GM23338 (cell line): Measurements from ENCODE around the gene IFNG-AS1. TPM values are rescaled to one million over a fixed set of nuclear protein-coding genes. Genes with fewer than 3 reads are reported as not detected.
A peak's percentile ranks its signal among the peaks of the same experiment; 100 is the strongest.

ENCODE experiments used
- ATAC-seq: fragments of 200-7000 bp; cut with Tn5 transposase; 3 replicates; pipeline ENCODE4 v1.9.1; 2020
- DNase-seq: peaks from one replicate; pipeline ENCODE4 v3.0.0-alpha.2; 2015; ENCODE audit warnings: low spot score
- H2AFZ ChIP-seq: fragments of 200-600 bp; sonication (generic); 2 replicates; pipeline ENCODE4 v1.8.0; 2016; ENCODE audit warnings: antibody characterized with exemption, mild to moderate bottlenecking, moderate library complexity
- H3F3A ChIP-seq: fragments of 200-600 bp; sonication (generic); replicated peaks from 2 replicates; pipeline ENCODE4 v1.8.0; 2017; ENCODE audit warnings: antibody characterized with exemption, mixed run types, low read depth
- H3K27ac ChIP-seq: fragments of 200-600 bp; sonication (generic); 2 replicates; pipeline ENCODE4 v1.6.1; 2016; ENCODE audit warnings: low read depth
- H3K27me3 ChIP-seq: fragments of 200-600 bp; sonication (generic); 2 replicates; pipeline ENCODE4 v1.8.0; 2016; ENCODE audit warnings: mild to moderate bottlenecking, mixed run types, moderate library complexity; ENCODE audit not compliant: insufficient read depth
- H3K36me3 ChIP-seq: fragments of 200-600 bp; sonication (generic); 2 replicates; pipeline ENCODE4 v1.8.0; 2016; ENCODE audit warnings: mild to moderate bottlenecking; ENCODE audit not compliant: insufficient read depth
- H3K4me1 ChIP-seq: fragments of 200-600 bp; sonication (generic); 2 replicates; pipeline ENCODE4 v1.8.0; 2016; ENCODE audit warnings: mild to moderate bottlenecking, moderate library complexity; ENCODE audit not compliant: insufficient read depth
- H3K4me2 ChIP-seq: fragments of 200-600 bp; sonication (generic); 2 replicates; pipeline ENCODE4 v1.7.1; 2017; ENCODE audit warnings: mixed run types
- H3K4me3 ChIP-seq: fragments of 200-600 bp; sonication (generic); 2 replicates; pipeline ENCODE4 v1.6.1; 2016; ENCODE audit warnings: mixed run types
- H3K79me2 ChIP-seq: fragments of 200-600 bp; sonication (generic); replicated peaks from 2 replicates; pipeline ENCODE4 v1.8.0; 2017; ENCODE audit warnings: mild to moderate bottlenecking; ENCODE audit not compliant: insufficient read depth
- H3K9me2 ChIP-seq: fragments of 200-600 bp; sonication (generic); 2 replicates; pipeline ENCODE4 v1.8.0; 2017; ENCODE audit not compliant: insufficient read depth
- H4K20me1 ChIP-seq: fragments of 200-600 bp; sonication (generic); replicated peaks from 2 replicates; pipeline ENCODE4 v1.8.0; 2017; ENCODE audit warnings: mild to moderate bottlenecking; ENCODE audit not compliant: insufficient read depth
- H3K27ac Mint-ChIP-seq: 2 replicates; pipeline ENCODE4 v1.8.0; 2020; ENCODE audit warnings: inconsistent platforms, mild to moderate bottlenecking, moderate library complexity, mixed read lengths
- H3K27me3 Mint-ChIP-seq: 3 replicates; pipeline ENCODE4 v1.8.0; 2022; ENCODE audit warnings: low read depth, mild to moderate bottlenecking, moderate library complexity, mixed read lengths, inconsistent platforms; ENCODE audit not compliant: insufficient read depth, poor library complexity
- H3K36me3 Mint-ChIP-seq: 3 replicates; pipeline ENCODE4 v1.8.0; 2021; ENCODE audit warnings: low read depth, mild to moderate bottlenecking, inconsistent platforms, moderate library complexity, mixed read lengths
- H3K4me1 Mint-ChIP-seq: 3 replicates; pipeline ENCODE4 v1.8.0; 2020; ENCODE audit warnings: mild to moderate bottlenecking, inconsistent platforms, mixed read lengths
- H3K4me3 Mint-ChIP-seq: 3 replicates; pipeline ENCODE4 v1.8.0; 2021; ENCODE audit warnings: moderate library complexity, mild to moderate bottlenecking, inconsistent platforms, mixed read lengths
- H3K9me3 Mint-ChIP-seq: 3 replicates; pipeline ENCODE4 v1.8.0; 2020; ENCODE audit warnings: moderate library complexity, mild to moderate bottlenecking, inconsistent platforms, mixed read lengths
- CREB1 ChIP-seq: fragments of 250-450 bp; sonication (Bioruptor Pico); IDR thresholded peaks from 2 replicates; pipeline ENCODE4 v1.5.0; 2020; ENCODE audit warnings: low read depth, mild to moderate bottlenecking, moderate library complexity
- NANOG ChIP-seq: IDR thresholded peaks from 2 replicates; pipeline ENCODE4 v1.6.1; 2016; ENCODE audit warnings: antibody characterized with exemption, borderline replicate concordance
- POLR2AphosphoS5 ChIP-seq: IDR thresholded peaks from 2 replicates; pipeline ENCODE4 v1.6.1; 2016; ENCODE audit warnings: antibody characterized with exemption, low read depth
- ZNF114 ChIP-seq: fragments of 250-450 bp; sonication (Bioruptor Pico); IDR thresholded peaks from 2 replicates; pipeline ENCODE4 v1.5.0; 2020; ENCODE audit warnings: mild to moderate bottlenecking, moderate library complexity
- ZNF331 ChIP-seq: fragments of 250-450 bp; sonication (Bioruptor Pico); IDR thresholded peaks from 2 replicates; pipeline ENCODE4 v1.5.0; 2020; ENCODE audit warnings: low read depth, mild to moderate bottlenecking, moderate library complexity
- polyA plus RNA-seq: library from polyadenylated mRNA; unstranded; fragments of >200 nt; fragmentation: Nextera tagmentation; extraction: Ambion mirVana; gene quantifications from 2 replicates; pipeline ENCODE4 v1.2.1, GENCODE V29; 2016
- total RNA-seq: library from RNA; depleted of rRNA; stranded (reverse); fragments of >200 nt; shearing (Covaris generic); gene quantifications from 2 replicates; pipeline ENCODE4 v1.2.3, GENCODE V29; 2014
- TF ChIP-seq, protein P1 (sequence below), 2 experiments: fragments of 200-600 bp in 1 of 2; sonication (generic) in 1 of 2; conservative IDR thresholded peaks; 2 replicates each; pipeline versions ENCODE4 v1.5.1 to v1.6.1; 2016 to 2017; ENCODE audit warnings: antibody characterized with exemption in 2 of 2, low read depth in 2 of 2, mild to moderate bottlenecking in 2 of 2, moderate library complexity in 1 of 2
- TF ChIP-seq, protein P2 (sequence below): IDR thresholded peaks from 2 replicates; pipeline ENCODE4 v1.6.1; 2016; ENCODE audit warnings: antibody characterized with exemption
- TF ChIP-seq, protein P3 (sequence below): fragments of 250-450 bp; sonication (Bioruptor Pico); IDR thresholded peaks from 2 replicates; pipeline ENCODE4 v1.5.0; 2020; ENCODE audit warnings: mild to moderate bottlenecking, moderate library complexity

Gene IFNG-AS1
- total and polyA plus RNA-seq, 2 experiments from 2014 or later, result not detected

DNA sequence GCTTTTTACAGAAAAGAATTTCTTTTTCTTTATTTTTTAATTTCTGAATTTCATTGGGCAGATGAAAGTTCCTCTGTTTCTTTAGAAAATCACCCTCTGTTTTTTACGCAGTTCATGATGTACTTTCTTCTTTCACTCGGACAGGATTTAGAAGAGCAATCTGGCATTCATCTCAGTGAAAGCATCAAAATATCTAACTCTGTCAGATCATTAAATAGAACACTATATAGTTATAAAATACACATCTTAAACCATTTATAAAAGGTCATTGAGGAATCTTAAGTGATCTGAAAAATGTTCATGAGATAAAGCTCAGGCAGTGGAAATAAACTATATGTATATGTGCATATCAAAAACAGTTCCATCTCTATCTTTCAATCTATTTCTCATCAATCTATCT, 3.9 kb downstream of the IFNG-AS1 start (continued):
- TF ChIP-seq NANOG, result no peak

DNA sequence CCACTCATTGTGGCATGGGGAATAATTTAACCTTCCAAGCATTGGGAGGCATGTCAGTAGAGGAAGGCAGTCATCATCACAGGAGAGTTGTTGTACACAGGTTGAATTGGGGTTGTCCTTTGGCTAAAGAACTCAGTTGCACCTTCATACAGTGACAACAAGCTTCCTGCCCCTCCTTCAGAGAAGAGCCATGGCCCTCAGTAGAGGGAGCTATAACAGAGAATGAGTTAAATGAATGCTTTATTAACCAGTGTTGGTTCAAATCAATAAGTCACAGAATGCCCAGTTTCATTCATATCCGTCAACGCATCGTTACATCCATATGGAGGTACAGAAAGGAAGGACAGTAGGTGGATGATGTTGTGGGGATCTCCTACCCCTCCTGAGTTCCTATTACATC, 4.8 kb downstream of the IFNG-AS1 start:
- Histone ChIP-seq H3K79me2 (no peaks in the 10 kb centered on the region), H4K20me1 (no peaks in the 10 kb centered on the region), H3K27ac (no peak overlapping the region), H3K4me2 (no peak overlapping the region), H3F3A (no peaks in the 10 kb centered on the region), H3K4me1 (no peaks in the 10 kb centered on the region), H2AFZ (no peak overlapping the region), H3K4me3 (no peak overlapping the region), H3K9me2 (no peaks in the 10 kb centered on the region), H3K27me3 (no peaks in the 10 kb centered on the region), H3K36me3 (no peaks in the 10 kb centered on the region)
- Mint-ChIP-seq H3K4me3 (no peak overlapping the region), H3K27ac (no peak overlapping the region), H3K27me3 (no peaks in the 10 kb centered on the region), H3K36me3 (no peaks in the 10 kb centered on the region), H3K4me1 (peaks cover 6% of the 10 kb centered on the region), H3K9me3 (no peaks in the 10 kb centered on the region)
- no peak; the same call in 2 of the 3 replicates for ATAC-seq
- peak; percentile 11 for DNase-seq
- TF ChIP-seq CREB1, result no peak
- TF ChIP-seq, protein P1, sequence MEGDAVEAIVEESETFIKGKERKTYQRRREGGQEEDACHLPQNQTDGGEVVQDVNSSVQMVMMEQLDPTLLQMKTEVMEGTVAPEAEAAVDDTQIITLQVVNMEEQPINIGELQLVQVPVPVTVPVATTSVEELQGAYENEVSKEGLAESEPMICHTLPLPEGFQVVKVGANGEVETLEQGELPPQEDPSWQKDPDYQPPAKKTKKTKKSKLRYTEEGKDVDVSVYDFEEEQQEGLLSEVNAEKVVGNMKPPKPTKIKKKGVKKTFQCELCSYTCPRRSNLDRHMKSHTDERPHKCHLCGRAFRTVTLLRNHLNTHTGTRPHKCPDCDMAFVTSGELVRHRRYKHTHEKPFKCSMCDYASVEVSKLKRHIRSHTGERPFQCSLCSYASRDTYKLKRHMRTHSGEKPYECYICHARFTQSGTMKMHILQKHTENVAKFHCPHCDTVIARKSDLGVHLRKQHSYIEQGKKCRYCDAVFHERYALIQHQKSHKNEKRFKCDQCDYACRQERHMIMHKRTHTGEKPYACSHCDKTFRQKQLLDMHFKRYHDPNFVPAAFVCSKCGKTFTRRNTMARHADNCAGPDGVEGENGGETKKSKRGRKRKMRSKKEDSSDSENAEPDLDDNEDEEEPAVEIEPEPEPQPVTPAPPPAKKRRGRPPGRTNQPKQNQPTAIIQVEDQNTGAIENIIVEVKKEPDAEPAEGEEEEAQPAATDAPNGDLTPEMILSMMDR (conservative IDR thresholded peaks at IDR 0.05; ENCODE audit: low read depth in 2 of 2), result peak; percentile 34 to 52
- no peak for TF ChIP-seq ZNF114 (CRISPR knock-in tag)
- TF ChIP-seq, protein P2, sequence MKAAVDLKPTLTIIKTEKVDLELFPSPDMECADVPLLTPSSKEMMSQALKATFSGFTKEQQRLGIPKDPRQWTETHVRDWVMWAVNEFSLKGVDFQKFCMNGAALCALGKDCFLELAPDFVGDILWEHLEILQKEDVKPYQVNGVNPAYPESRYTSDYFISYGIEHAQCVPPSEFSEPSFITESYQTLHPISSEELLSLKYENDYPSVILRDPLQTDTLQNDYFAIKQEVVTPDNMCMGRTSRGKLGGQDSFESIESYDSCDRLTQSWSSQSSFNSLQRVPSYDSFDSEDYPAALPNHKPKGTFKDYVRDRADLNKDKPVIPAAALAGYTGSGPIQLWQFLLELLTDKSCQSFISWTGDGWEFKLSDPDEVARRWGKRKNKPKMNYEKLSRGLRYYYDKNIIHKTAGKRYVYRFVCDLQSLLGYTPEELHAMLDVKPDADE, result no peak

DNA sequence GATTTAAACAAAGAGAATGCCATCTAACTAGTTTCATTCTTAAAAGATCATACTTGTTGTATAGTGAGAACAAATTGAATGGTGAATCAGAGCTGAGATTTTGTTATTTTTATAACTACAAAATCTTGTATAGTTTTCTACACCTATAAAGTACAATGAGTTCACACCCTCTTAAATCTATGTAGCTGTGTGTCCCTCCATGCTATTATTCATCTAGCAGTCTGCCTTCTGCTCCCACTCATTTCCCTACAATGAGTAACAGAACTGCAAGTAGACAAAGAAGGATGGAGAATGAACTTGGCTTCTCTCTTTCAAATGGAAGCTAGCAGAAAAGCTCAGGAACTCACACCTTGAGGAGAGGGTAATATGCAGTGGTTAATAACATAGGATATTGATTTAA, 7.1 kb downstream of the IFNG-AS1 start:
- Histone ChIP-seq H3K79me2 (no peaks in the 10 kb centered on the region), H3K4me3 (no peak overlapping the region), H4K20me1 (no peaks in the 10 kb centered on the region), H3K36me3 (no peaks in the 10 kb centered on the region), H3F3A (no peaks in the 10 kb centered on the region), H3K4me2 (no peak overlapping the region), H2AFZ (no peak overlapping the region), H3K4me1 (no peaks in the 10 kb centered on the region), H3K27ac (no peak overlapping the region), H3K27me3 (no peaks in the 10 kb centered on the region), H3K9me2 (no peaks in the 10 kb centered on the region)
- Mint-ChIP-seq H3K27ac (no peak overlapping the region), H3K27me3 (no peaks in the 10 kb centered on the region), H3K4me3 (no peak overlapping the region), H3K36me3 (no peaks in the 10 kb centered on the region), H3K9me3 (no peaks in the 10 kb centered on the region), H3K4me1 (no peaks in the 10 kb centered on the region)
- no peak for ATAC-seq
- DNase-seq, result no peak
- TF ChIP-seq NANOG (no peak), POLR2AphosphoS5 (no peak), ZNF331 (CRISPR knock-in tag) (no peak)
- TF ChIP-seq, protein P3, sequence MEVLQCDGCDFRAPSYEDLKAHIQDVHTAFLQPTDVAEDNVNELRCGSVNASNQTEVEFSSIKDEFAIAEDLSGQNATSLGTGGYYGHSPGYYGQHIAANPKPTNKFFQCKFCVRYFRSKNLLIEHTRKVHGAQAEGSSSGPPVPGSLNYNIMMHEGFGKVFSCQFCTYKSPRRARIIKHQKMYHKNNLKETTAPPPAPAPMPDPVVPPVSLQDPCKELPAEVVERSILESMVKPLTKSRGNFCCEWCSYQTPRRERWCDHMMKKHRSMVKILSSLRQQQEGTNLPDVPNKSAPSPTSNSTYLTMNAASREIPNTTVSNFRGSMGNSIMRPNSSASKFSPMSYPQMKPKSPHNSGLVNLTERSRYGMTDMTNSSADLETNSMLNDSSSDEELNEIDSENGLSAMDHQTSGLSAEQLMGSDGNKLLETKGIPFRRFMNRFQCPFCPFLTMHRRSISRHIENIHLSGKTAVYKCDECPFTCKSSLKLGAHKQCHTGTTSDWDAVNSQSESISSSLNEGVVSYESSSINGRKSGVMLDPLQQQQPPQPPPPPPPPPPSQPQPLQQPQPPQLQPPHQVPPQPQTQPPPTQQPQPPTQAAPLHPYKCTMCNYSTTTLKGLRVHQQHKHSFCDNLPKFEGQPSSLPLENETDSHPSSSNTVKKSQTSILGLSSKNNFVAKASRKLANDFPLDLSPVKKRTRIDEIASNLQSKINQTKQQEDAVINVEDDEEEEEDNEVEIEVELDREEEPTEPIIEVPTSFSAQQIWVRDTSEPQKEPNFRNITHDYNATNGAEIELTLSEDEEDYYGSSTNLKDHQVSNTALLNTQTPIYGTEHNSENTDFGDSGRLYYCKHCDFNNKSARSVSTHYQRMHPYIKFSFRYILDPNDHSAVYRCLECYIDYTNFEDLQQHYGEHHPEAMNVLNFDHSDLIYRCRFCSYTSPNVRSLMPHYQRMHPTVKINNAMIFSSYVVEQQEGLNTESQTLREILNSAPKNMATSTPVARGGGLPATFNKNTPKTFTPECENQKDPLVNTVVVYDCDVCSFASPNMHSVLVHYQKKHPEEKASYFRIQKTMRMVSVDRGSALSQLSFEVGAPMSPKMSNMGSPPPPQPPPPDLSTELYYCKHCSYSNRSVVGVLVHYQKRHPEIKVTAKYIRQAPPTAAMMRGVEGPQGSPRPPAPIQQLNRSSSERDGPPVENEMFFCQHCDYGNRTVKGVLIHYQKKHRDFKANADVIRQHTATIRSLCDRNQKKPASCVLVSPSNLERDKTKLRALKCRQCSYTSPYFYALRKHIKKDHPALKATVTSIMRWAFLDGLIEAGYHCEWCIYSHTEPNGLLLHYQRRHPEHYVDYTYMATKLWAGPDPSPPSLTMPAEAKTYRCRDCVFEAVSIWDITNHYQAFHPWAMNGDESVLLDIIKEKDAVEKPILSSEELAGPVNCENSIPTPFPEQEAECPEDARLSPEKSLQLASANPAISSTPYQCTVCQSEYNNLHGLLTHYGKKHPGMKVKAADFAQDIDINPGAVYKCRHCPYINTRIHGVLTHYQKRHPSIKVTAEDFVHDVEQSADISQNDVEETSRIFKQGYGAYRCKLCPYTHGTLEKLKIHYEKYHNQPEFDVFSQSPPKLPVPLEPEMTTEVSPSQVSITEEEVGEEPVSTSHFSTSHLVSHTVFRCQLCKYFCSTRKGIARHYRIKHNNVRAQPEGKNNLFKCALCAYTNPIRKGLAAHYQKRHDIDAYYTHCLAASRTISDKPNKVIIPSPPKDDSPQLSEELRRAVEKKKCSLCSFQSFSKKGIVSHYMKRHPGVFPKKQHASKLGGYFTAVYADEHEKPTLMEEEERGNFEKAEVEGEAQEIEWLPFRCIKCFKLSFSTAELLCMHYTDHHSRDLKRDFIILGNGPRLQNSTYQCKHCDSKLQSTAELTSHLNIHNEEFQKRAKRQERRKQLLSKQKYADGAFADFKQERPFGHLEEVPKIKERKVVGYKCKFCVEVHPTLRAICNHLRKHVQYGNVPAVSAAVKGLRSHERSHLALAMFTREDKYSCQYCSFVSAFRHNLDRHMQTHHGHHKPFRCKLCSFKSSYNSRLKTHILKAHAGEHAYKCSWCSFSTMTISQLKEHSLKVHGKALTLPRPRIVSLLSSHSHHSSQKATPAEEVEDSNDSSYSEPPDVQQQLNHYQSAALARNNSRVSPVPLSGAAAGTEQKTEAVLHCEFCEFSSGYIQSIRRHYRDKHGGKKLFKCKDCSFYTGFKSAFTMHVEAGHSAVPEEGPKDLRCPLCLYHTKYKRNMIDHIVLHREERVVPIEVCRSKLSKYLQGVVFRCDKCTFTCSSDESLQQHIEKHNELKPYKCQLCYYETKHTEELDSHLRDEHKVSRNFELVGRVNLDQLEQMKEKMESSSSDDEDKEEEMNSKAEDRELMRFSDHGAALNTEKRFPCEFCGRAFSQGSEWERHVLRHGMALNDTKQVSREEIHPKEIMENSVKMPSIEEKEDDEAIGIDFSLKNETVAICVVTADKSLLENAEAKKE (CRISPR knock-in tag), result no peak
- TF ChIP-seq, protein P2, result no peak
